ENCODE results near the gene DNAJC7.

The DNAJC7 gene

DNA sequence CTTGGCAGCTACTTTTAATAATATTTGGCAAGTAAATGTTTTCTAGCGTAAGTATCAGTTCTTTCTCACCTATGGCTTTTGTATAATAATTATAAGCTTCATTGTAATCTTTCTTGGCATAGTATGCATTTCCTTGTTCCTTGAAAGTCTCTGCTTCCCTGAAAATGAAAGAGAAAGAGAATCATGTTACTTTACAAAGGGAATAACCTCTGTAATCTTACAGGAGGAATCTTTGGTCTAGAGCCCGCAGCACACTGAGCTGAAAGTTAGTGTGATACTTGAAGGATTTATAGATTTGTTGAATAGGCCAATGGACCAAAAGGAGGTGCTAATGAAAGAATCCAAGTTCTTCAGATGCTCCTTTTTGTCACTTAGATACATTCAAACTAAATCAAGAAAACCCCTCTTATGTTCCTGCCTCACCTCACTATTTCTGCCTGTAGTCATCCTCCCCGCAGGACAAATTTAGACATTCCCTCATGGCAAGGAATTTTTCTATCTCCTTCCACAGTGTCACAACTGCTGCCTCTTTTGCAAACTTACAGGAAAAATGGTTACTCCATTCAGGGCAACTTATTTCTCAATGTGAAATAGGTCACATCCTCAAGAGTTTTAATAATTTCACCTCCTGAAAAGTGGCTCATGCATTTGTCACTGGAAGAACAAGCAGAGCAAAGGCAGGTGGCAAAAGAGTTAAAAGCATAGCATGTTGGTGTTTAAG lies 16.7 kb downstream of the DNAJC7 start:
- H3K4me1 ChIP-seq (ENCODE audit: control insufficient read depth, insufficient read depth, low read length): no peaks in the 10 kb centered on the region
- WGBS, 2 experiments: 97 to 100% methylated on average over 2 to 3 of the region's 3 CpGs
- H3K27me3 ChIP-seq (ENCODE audit: control insufficient read depth, insufficient read depth, low read length, poor library complexity, severe bottlenecking): no peaks in the 10 kb centered on the region
- H3K9me3 ChIP-seq (ENCODE audit: control insufficient read depth, low read length): no peaks in the 10 kb centered on the region
- H3K36me3 ChIP-seq (ENCODE audit: control insufficient read depth, insufficient read depth, low read length): peaks cover 40% of the 10 kb centered on the region
- no peak overlapping the region for H3K4me3 ChIP-seq (ENCODE audit: insufficient read depth, low read depth, low read length)
- H3K27ac ChIP-seq (ENCODE audit: insufficient read depth, low read depth, low read length, poor library complexity, severe bottlenecking): no peak overlapping the region

DNA sequence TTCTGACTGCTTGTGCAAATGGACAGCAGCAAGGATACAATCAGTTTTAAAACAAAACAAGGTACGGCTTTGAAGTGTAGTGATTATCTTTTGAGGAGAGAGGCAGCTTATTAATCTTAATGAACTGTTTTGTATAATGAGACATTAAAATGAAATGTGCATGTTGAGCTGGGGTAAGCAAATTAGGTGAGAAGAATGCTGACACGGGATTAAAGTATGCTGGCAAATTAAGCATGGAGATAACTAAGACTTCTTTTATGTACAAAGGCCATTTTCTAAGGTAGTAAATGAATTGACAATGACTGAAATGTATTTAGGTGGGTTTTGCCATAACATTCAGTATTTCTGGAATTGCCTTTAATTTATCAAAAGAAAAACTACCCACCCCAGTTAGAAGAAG lies 18.7 kb downstream of the DNAJC7 start:
- H3K27me3 ChIP-seq (ENCODE audit: control insufficient read depth, insufficient read depth, low read length, poor library complexity, severe bottlenecking): no peaks in the 10 kb centered on the region
- WGBS, 2 experiments: 47 to 50% methylated on average over 2 of the region's 2 CpGs
- H3K36me3 ChIP-seq (ENCODE audit: control insufficient read depth, insufficient read depth, low read length): peaks cover 53% of the 10 kb centered on the region
- H3K4me1 ChIP-seq (ENCODE audit: control insufficient read depth, insufficient read depth, low read length): no peaks in the 10 kb centered on the region
- no peak overlapping the region for H3K4me3 ChIP-seq (ENCODE audit: insufficient read depth, low read depth, low read length)
- no peaks in the 10 kb centered on the region for H3K9me3 ChIP-seq (ENCODE audit: control insufficient read depth, low read length)
- H3K27ac ChIP-seq (ENCODE audit: insufficient read depth, low read depth, low read length, poor library complexity, severe bottlenecking): no peak overlapping the region

DNA sequence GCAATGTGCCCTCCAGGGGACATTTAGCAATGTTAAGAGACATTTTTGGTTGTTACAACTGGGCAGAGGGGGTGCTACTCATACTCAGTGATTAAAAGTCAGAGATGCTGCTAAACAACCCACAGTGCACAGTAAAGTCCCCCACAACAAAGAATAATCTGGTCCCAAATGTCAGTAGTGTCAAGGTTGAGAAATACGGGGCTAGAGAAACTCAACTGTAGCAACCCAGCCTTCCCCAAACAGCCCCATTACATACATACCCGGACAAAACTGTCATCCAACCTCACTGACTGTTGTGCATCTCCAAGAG lies 20.4 kb downstream of the DNAJC7 start:
- Histone ChIP-seq H3K27ac (ENCODE audit: insufficient read depth, low read depth, low read length, poor library complexity, severe bottlenecking) (no peak overlapping the region), H3K4me3 (ENCODE audit: insufficient read depth, low read depth, low read length) (no peak overlapping the region), H3K4me1 (ENCODE audit: control insufficient read depth, insufficient read depth, low read length) (no peaks in the 10 kb centered on the region), H3K36me3 (ENCODE audit: control insufficient read depth, insufficient read depth, low read length) (peaks cover 67% of the 10 kb centered on the region), H3K9me3 (ENCODE audit: control insufficient read depth, low read length) (no peaks in the 10 kb centered on the region), H3K27me3 (ENCODE audit: control insufficient read depth, insufficient read depth, low read length, poor library complexity, severe bottlenecking) (no peaks in the 10 kb centered on the region)
- 90 to 100% methylated on average over 2 of the region's 2 CpGs for whole genome bisulfite sequencing, 2 experiments

DNA sequence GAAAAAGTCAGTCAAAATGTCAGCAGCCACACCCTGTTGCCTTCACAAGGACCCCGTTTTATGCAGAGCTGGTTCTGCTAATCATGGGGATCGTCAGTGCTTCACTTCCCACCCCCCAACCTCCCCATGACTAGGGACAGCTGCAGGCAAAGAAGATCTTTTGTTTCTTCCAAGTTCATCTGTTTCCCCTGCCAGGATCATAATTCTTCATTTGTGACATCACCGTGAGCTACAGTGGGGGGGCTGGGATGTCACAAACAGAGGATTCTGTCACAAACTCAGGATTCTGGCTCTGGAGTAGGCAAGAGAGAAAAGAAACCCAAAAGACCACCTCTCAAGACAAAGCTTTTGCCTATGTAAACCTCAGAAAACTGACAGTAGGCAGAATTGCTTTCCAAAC lies 24.7 kb downstream of the DNAJC7 start:
- H3K9me3 ChIP-seq (ENCODE audit: control insufficient read depth, low read length): no peaks in the 10 kb centered on the region
- WGBS, 2 experiments: 97% methylated on average over 3 of the region's 3 CpGs
- no peak overlapping the region for H3K4me3 ChIP-seq (ENCODE audit: insufficient read depth, low read depth, low read length)
- H3K27me3 ChIP-seq (ENCODE audit: control insufficient read depth, insufficient read depth, low read length, poor library complexity, severe bottlenecking): no peaks in the 10 kb centered on the region
- H3K27ac ChIP-seq (ENCODE audit: insufficient read depth, low read depth, low read length, poor library complexity, severe bottlenecking): no peak overlapping the region
- H3K36me3 ChIP-seq (ENCODE audit: control insufficient read depth, insufficient read depth, low read length): peaks cover 77% of the 10 kb centered on the region
- H3K4me1 ChIP-seq (ENCODE audit: control insufficient read depth, insufficient read depth, low read length): no peaks in the 10 kb centered on the region

DNA sequence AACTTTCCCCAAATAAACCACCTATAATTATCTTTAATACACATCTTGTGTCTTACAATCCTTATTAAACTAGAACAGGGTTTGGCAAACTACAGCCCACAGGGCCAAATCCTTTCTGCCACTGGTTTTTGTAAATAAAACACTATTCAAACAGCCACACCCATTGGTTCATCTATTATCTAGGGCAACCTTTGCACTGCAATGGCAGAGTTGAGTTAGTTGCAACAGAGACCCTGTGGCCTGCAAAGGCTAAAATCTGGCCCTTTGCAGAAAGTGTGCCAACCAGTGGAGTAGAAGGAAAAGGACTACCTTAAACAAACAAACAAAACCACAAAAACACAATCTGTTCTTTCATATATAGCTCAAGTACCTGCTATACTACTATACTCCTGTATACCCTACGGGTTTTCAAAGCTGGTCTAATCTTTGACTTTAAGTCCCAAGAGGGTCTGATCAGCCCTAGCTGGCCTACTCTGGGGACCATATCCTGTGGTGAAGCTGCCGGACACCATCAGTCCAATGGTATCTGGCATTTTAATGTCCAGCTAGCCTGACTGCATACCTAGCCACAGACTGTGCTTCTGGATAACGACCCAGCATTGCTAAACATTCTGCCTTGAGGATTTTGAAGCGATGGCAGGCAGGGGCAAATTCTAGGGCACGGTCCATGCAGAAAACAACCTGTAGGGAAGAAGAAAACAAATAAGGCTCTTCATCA lies 27.4 kb downstream of the DNAJC7 start:
- H3K27ac ChIP-seq (ENCODE audit: insufficient read depth, low read depth, low read length, poor library complexity, severe bottlenecking): no peak overlapping the region
- no peaks in the 10 kb centered on the region for H3K4me1 ChIP-seq (ENCODE audit: control insufficient read depth, insufficient read depth, low read length)
- no peaks in the 10 kb centered on the region for H3K27me3 ChIP-seq (ENCODE audit: control insufficient read depth, insufficient read depth, low read length, poor library complexity, severe bottlenecking)
- peaks cover 73% of the 10 kb centered on the region for H3K36me3 ChIP-seq (ENCODE audit: control insufficient read depth, insufficient read depth, low read length)
- H3K4me3 ChIP-seq (ENCODE audit: insufficient read depth, low read depth, low read length): no peak overlapping the region
- H3K9me3 ChIP-seq (ENCODE audit: control insufficient read depth, low read length): no peaks in the 10 kb centered on the region
- 87 to 89% methylated on average over 5 of the region's 5 CpGs for WGBS, 2 experiments

DNA sequence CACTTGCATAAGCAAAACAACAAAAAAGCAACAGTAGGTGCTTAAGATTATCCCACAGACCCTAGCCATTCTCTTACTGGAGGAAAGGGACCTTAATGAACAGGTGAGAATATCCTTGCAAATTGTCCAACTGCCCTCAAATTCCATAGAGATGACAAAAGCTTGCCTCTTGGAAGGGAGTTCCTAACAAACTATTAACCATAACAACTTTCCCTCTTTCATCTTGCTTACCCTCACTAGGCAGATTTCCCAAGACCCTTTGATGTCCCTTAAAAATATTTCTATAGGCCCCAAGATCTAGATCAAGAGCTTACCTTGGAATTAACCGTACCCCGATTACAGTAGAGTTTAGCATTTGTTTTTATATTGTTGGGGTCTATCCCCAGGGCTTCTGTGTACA lies 28.8 kb downstream of the DNAJC7 start:
- WGBS, 2 experiments: 88 to 100% methylated on average over 2 of the region's 2 CpGs

DNA sequence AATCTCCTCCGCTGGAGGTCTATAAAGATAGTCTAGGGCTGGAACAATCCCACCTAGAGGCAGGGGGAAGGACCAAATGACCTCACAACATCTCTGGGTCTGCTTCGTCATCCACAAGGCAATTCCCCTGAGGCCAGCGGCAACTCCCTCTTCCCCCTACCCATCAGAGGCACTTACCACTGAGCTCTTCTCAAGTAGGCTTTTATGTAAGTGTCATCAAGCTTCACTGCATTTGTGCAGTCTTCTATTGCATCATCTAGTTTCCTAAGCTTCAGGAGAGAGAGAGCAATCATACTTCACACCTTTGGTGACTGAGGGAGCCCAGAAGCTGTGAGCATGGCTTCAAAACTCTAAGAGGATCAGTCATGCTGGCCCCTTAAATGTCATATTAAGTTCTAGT lies 29.6 kb downstream of the DNAJC7 start:
- 95 to 97% methylated on average over 3 of the region's 3 CpGs for WGBS, 2 experiments

More for the DNA sequence above, 28.8 kb downstream of the DNAJC7 start:
- Histone ChIP-seq H3K27me3 (ENCODE audit: control insufficient read depth, insufficient read depth, low read length, poor library complexity, severe bottlenecking) (no peaks in the 10 kb centered on the region), H3K4me3 (ENCODE audit: insufficient read depth, low read depth, low read length) (no peak overlapping the region), H3K4me1 (ENCODE audit: control insufficient read depth, insufficient read depth, low read length) (no peaks in the 10 kb centered on the region), H3K27ac (ENCODE audit: insufficient read depth, low read depth, low read length, poor library complexity, severe bottlenecking) (no peak overlapping the region), H3K9me3 (ENCODE audit: control insufficient read depth, low read length) (no peaks in the 10 kb centered on the region), H3K36me3 (ENCODE audit: control insufficient read depth, insufficient read depth, low read length) (peaks cover 70% of the 10 kb centered on the region)

DNA sequence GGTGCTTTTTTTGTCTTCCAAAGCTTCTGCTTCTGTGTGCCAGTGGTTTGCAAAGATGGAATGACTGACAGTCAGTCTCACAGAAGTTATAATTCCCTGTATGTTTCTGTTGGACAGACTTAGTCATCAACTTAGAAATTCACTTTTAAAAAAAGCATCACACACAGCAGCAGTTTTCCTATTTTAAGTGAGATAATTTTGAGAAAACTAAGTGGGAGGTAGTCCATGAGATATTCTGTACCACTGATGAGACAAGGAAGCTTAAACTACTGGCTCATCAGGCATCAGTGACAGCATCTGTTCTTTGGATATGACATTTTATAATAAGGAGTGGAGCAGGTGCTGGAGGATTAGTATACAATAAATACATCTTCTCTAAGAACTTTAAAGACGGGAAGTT lies 30.6 kb downstream of the DNAJC7 start:
- H3K36me3 ChIP-seq (ENCODE audit: control insufficient read depth, insufficient read depth, low read length): peaks cover 73% of the 10 kb centered on the region
- no peak overlapping the region for H3K4me3 ChIP-seq (ENCODE audit: insufficient read depth, low read depth, low read length)
- no peaks in the 10 kb centered on the region for H3K4me1 ChIP-seq (ENCODE audit: control insufficient read depth, insufficient read depth, low read length)
- H3K9me3 ChIP-seq (ENCODE audit: control insufficient read depth, low read length): no peaks in the 10 kb centered on the region
- WGBS, 2 experiments: 88 to 100% methylated on average over 1 of the region's 1 CpG
- H3K27me3 ChIP-seq (ENCODE audit: control insufficient read depth, insufficient read depth, low read length, poor library complexity, severe bottlenecking): no peaks in the 10 kb centered on the region
- H3K27ac ChIP-seq (ENCODE audit: insufficient read depth, low read depth, low read length, poor library complexity, severe bottlenecking): no peak overlapping the region

More for the DNA sequence above, 29.6 kb downstream of the DNAJC7 start:
- no peaks in the 10 kb centered on the region for H3K27me3 ChIP-seq (ENCODE audit: control insufficient read depth, insufficient read depth, low read length, poor library complexity, severe bottlenecking)
- H3K9me3 ChIP-seq (ENCODE audit: control insufficient read depth, low read length): no peaks in the 10 kb centered on the region
- no peaks in the 10 kb centered on the region for H3K4me1 ChIP-seq (ENCODE audit: control insufficient read depth, insufficient read depth, low read length)
- H3K27ac ChIP-seq (ENCODE audit: insufficient read depth, low read depth, low read length, poor library complexity, severe bottlenecking): no peak overlapping the region
- H3K4me3 ChIP-seq (ENCODE audit: insufficient read depth, low read depth, low read length): no peak overlapping the region
- H3K36me3 ChIP-seq (ENCODE audit: control insufficient read depth, insufficient read depth, low read length): peaks cover 71% of the 10 kb centered on the region

DNA sequence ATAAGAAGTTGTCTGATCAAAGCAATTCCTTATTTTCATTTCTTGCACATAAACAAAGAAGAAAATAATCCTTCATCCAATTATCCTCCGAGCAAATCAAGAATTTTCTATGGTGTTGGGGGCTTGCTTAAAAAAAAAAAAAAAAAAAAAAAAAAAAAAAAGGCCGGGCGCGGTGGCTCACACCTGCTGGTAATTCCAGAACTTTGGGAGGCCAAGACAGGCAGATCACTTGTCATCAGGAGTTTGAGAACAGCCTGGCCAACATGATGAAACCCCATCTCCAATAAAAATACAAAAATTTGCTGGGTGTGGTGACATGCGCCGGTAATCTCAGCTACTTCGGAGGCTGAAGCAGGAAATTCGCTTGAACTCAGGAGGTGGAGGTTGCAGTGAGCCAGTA lies 31.3 kb downstream of the DNAJC7 start:
- Histone ChIP-seq H3K27me3 (ENCODE audit: control insufficient read depth, insufficient read depth, low read length, poor library complexity, severe bottlenecking) (no peaks in the 10 kb centered on the region), H3K4me1 (ENCODE audit: control insufficient read depth, insufficient read depth, low read length) (no peaks in the 10 kb centered on the region), H3K9me3 (ENCODE audit: control insufficient read depth, low read length) (no peaks in the 10 kb centered on the region), H3K4me3 (ENCODE audit: insufficient read depth, low read depth, low read length) (no peak overlapping the region), H3K36me3 (ENCODE audit: control insufficient read depth, insufficient read depth, low read length) (peaks cover 78% of the 10 kb centered on the region), H3K27ac (ENCODE audit: insufficient read depth, low read depth, low read length, poor library complexity, severe bottlenecking) (no peak overlapping the region)
- WGBS, 2 experiments: 89 to 95% methylated on average over 6 to 7 of the region's 8 CpGs

DNA sequence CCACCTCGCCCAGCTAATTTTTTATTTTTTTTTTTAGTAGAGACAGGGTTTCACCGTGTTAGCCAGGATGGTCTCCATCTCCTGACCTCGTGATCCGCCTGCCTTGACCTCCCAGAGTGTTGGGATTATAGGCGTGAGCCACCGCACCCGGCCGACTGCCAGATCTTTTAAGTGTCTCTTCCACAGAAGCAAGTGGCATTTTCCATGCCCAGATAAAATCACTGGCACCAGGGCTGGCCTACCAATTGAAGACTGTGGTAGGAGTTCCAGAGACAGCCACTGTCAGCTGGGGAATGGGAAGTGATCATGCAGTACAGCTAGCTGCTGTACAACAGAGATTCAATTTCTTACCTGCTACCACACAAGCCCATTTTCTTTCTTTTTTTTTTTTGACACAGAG lies 32.8 kb downstream of the DNAJC7 start:
- peaks cover 77% of the 10 kb centered on the region for H3K36me3 ChIP-seq (ENCODE audit: control insufficient read depth, insufficient read depth, low read length)
- no peak overlapping the region for H3K4me3 ChIP-seq (ENCODE audit: insufficient read depth, low read depth, low read length)
- H3K4me1 ChIP-seq (ENCODE audit: control insufficient read depth, insufficient read depth, low read length): no peaks in the 10 kb centered on the region
- H3K27me3 ChIP-seq (ENCODE audit: control insufficient read depth, insufficient read depth, low read length, poor library complexity, severe bottlenecking): no peaks in the 10 kb centered on the region
- whole genome bisulfite sequencing, 2 experiments: 91 to 93% methylated on average over 8 of the region's 8 CpGs
- no peaks in the 10 kb centered on the region for H3K9me3 ChIP-seq (ENCODE audit: control insufficient read depth, low read length)
- no peak overlapping the region for H3K27ac ChIP-seq (ENCODE audit: insufficient read depth, low read depth, low read length, poor library complexity, severe bottlenecking)
